Measurements from ENCODE around the gene AKAP17A.
"Not testable (repeated sequence)": the region's sequence is repeated elsewhere in the genome, so short reads cannot be mapped to it uniquely, and the experiment has no call there.

AKAP17A gene

GRCh38 chrX:1602299-1602698 lies 10.9 kb downstream of the AKAP17A start:
- DNase-seq (ENCODE audit: low spot score): no peak

GRCh38 chrX:1606496-1606895 lies 15.1 kb downstream of the AKAP17A start:
- no peak for DNase-seq (ENCODE audit: low spot score)

- DNase-seq (ENCODE audit: low spot score): no peak
Measured at GRCh38 chrX:1609311-1609710, 17.9 kb downstream of the AKAP17A start.

GRCh38 chrX:1609762-1610161 lies 18.4 kb downstream of the AKAP17A start:
- DNase-seq (ENCODE audit: low spot score): no peak

- no peak for DNase-seq (ENCODE audit: low spot score)
Measured at GRCh38 chrX:1610166-1610565, 18.8 kb downstream of the AKAP17A start.

- DNase-seq (ENCODE audit: low spot score): no peak
Measured at GRCh38 chrX:1610736-1611135, 19.3 kb downstream of the AKAP17A start.

- no peak for DNase-seq (ENCODE audit: low spot score)
Measured at GRCh38 chrX:1612641-1613286, 21.4 kb downstream of the AKAP17A start.

- no peak for DNase-seq (ENCODE audit: low spot score)
Measured at GRCh38 chrX:1614927-1615326, 23.5 kb downstream of the AKAP17A start, which contains the start of gene ASMT. TSS of gene ASMT (plus strand) at chrX:1615059. CDS start at chrX:1615200, 141 bp downstream.

GRCh38 chrX:1618689-1619088 lies 27.3 kb downstream of the AKAP17A start:
- DNase-seq (ENCODE audit: low spot score): no peak

GRCh38 chrX:1623691-1624090 lies 32.3 kb downstream of the AKAP17A start:
- DNase-seq (ENCODE audit: low spot score): no peak

GRCh38 chrX:1624158-1624860 lies 32.9 kb downstream of the AKAP17A start:
- not testable (repeated sequence) for DNase-seq (ENCODE audit: low spot score)

GRCh38 chrX:1624861-1625215 lies 33.4 kb downstream of the AKAP17A start:
- DNase-seq (ENCODE audit: low spot score): not testable (repeated sequence)

GRCh38 chrX:1629244-1629643 lies 37.8 kb downstream of the AKAP17A start:
- DNase-seq (ENCODE audit: low spot score): no peak

- DNase-seq (ENCODE audit: low spot score): no peak
Measured at GRCh38 chrX:1646009-1646408, 54.6 kb downstream of the AKAP17A start.

GRCh38 chrX:1649621-1650020 lies 58.2 kb downstream of the AKAP17A start:
- DNase-seq (ENCODE audit: low spot score): no peak
